Measurements from ENCODE around the gene BSND. TPM values are rescaled to one million over a fixed set of nuclear protein-coding genes. Genes with fewer than 3 reads are reported as not detected.

BSND gene
- total and polyA plus RNA-seq, 2 experiments from 2014 or later, result not detected

- Histone ChIP-seq H3K36me3 (ENCODE audit: low read depth) (no peaks in the 10 kb centered on the region), H3K79me2 (ENCODE audit: insufficient read depth) (no peaks in the 10 kb centered on the region), H2AFZ (no peak overlapping the region), H3K4me3 (no peak overlapping the region), H3K27me3 (replicated peaks; ENCODE audit: insufficient read depth) (peaks cover 24% of the 10 kb centered on the region; the same call in 1 of the 2 replicates), H3F3A (ENCODE audit: insufficient read depth) (peaks cover 6% of the 10 kb centered on the region), H3K4me1 (ENCODE audit: insufficient read depth) (no peaks in the 10 kb centered on the region), H3K27ac (no peak overlapping the region), H4K20me1 (ENCODE audit: insufficient read depth) (no peaks in the 10 kb centered on the region), H3K9ac (no peak overlapping the region), H3K9me2 (ENCODE audit: insufficient read depth) (no peaks in the 10 kb centered on the region), H3K9me3 (ENCODE audit: low read depth) (no peaks in the 10 kb centered on the region), H3K4me2 (ENCODE audit: unreplicated experiment) (no peak overlapping the region)
- in situ Hi-C loops (cut with MboI), result no loop called here
- DNase-seq, result peak; percentile 29
- 84 to 88% methylated on average over 5 of the region's 5 CpGs for WGBS, 2 experiments (ENCODE audit: low coverage in 1 of 2, low lambda C conversion rate in 2 of 2, missing lambda C conversion rate in 2 of 2)
- TF ChIP-seq EZH2 (IDR thresholded peaks at IDR 0.05; ENCODE audit: insufficient read depth, poor library complexity, severe bottlenecking) (no peak), EZH2phosphoT487 (IDR thresholded peaks at IDR 0.05; ENCODE audit: insufficient read depth, low read depth) (no peak)
Observed at GRCh38 chr1:54979327-54979891, 19.3 kb upstream of the BSND start.

GRCh38 chr1:54980046-54980527 lies 18.6 kb upstream of the BSND start:
- Histone ChIP-seq H3K79me2 (ENCODE audit: insufficient read depth) (no peaks in the 10 kb centered on the region), H3K4me3 (peak overlapping the region; percentile 44), H3K36me3 (ENCODE audit: low read depth) (no peaks in the 10 kb centered on the region), H3K9ac (no peak overlapping the region), H3K4me2 (ENCODE audit: unreplicated experiment) (peak overlapping the region; percentile 3), H3F3A (ENCODE audit: insufficient read depth) (no peaks in the 10 kb centered on the region), H3K4me1 (ENCODE audit: insufficient read depth) (no peaks in the 10 kb centered on the region), H2AFZ (0 out of 2 replicates have a peak overlapping the region, but pooled peaks have one; percentile 11), H4K20me1 (ENCODE audit: insufficient read depth) (no peaks in the 10 kb centered on the region), H3K9me2 (ENCODE audit: insufficient read depth) (no peaks in the 10 kb centered on the region), H3K9me3 (ENCODE audit: low read depth) (no peaks in the 10 kb centered on the region), H3K27me3 (replicated peaks; ENCODE audit: insufficient read depth) (peaks cover 24% of the 10 kb centered on the region; the same call in 1 of the 2 replicates), H3K27ac (no peak overlapping the region)
- WGBS, 2 experiments (ENCODE audit: low coverage in 1 of 2, low lambda C conversion rate in 2 of 2, missing lambda C conversion rate in 2 of 2), result 40 to 42% methylated on average over 21 to 25 of the region's 25 CpGs
- in situ Hi-C loops (cut with MboI), result no loop called here
- TF ChIP-seq EZH2 (IDR thresholded peaks at IDR 0.05; ENCODE audit: insufficient read depth, poor library complexity, severe bottlenecking), result no peak
- TF ChIP-seq EZH2phosphoT487 (IDR thresholded peaks at IDR 0.05; ENCODE audit: insufficient read depth, low read depth), result no peak
- no peak for DNase-seq

- Histone ChIP-seq H3K9me2 (ENCODE audit: insufficient read depth) (no peaks in the 10 kb centered on the region), H3K4me2 (ENCODE audit: unreplicated experiment) (peak within 1 kb of the TSS; percentile 3), H3K4me3 (peak within 1 kb of the TSS; percentile 44), H3K27ac (no peak within 1 kb of the TSS), H3K9me3 (ENCODE audit: low read depth) (no peaks in the 10 kb centered on the region), H3K36me3 (ENCODE audit: low read depth) (no peaks in the 10 kb centered on the region), H4K20me1 (ENCODE audit: insufficient read depth) (no peaks in the 10 kb centered on the region), H3K27me3 (replicated peaks; ENCODE audit: insufficient read depth) (peaks cover 24% of the 10 kb centered on the region; the same call in 1 of the 2 replicates), H3K79me2 (ENCODE audit: insufficient read depth) (no peaks in the 10 kb centered on the region), H3K4me1 (ENCODE audit: insufficient read depth) (no peaks in the 10 kb centered on the region), H3K9ac (no peak within 1 kb of the TSS), H3F3A (ENCODE audit: insufficient read depth) (no peaks in the 10 kb centered on the region), H2AFZ (0 out of 2 replicates have a peak within 1 kb of the TSS, but pooled peaks have one; percentile 11)
- DNase-seq, result peak; percentile 24
- 15 to 29% methylated on average over 37 to 59 of the region's 69 CpGs for WGBS, 2 experiments (ENCODE audit: low coverage in 1 of 2, low lambda C conversion rate in 2 of 2, missing lambda C conversion rate in 2 of 2)
- TF ChIP-seq EZH2 (IDR thresholded peaks at IDR 0.05; ENCODE audit: insufficient read depth, poor library complexity, severe bottlenecking) (no peak), EZH2phosphoT487 (IDR thresholded peaks at IDR 0.05; ENCODE audit: insufficient read depth, low read depth) (no peak)
- in situ Hi-C loops (cut with MboI), result no loop called here
Observed at GRCh38 chr1:54980528-54981241, 18.0 kb upstream of the BSND start, which contains the start of gene TMEM61. TMEM61 (plus strand) TSS chr1:54980628; CDS start chr1:54981066, 438 bp downstream.

- WGBS, 2 experiments (ENCODE audit: low coverage in 1 of 2, low lambda C conversion rate in 2 of 2, missing lambda C conversion rate in 2 of 2), result 86 to 95% methylated on average over 8 of the region's 8 CpGs
- H3K27ac ChIP-seq, result no peak overlapping the region
- no peak overlapping the region for H3K4me3 ChIP-seq
- no peak overlapping the region for H2AFZ ChIP-seq
- peaks cover 24% of the 10 kb centered on the region; the same call in 1 of the 2 replicates for H3K27me3 ChIP-seq (replicated peaks; ENCODE audit: insufficient read depth)
- no peak for TF ChIP-seq EZH2phosphoT487 (IDR thresholded peaks at IDR 0.05; ENCODE audit: insufficient read depth, low read depth)
- TF ChIP-seq EZH2 (IDR thresholded peaks at IDR 0.05; ENCODE audit: insufficient read depth, poor library complexity, severe bottlenecking), result no peak
- H3K9me2 ChIP-seq (ENCODE audit: insufficient read depth), result no peaks in the 10 kb centered on the region
- in situ Hi-C loops (cut with MboI), result no loop called here
- H3K79me2 ChIP-seq (ENCODE audit: insufficient read depth), result no peaks in the 10 kb centered on the region
- no peaks in the 10 kb centered on the region for H3K9me3 ChIP-seq (ENCODE audit: low read depth)
- H3K9ac ChIP-seq, result no peak overlapping the region
- no peaks in the 10 kb centered on the region for H3K36me3 ChIP-seq (ENCODE audit: low read depth)
- H3K4me1 ChIP-seq (ENCODE audit: insufficient read depth), result no peaks in the 10 kb centered on the region
- no peak overlapping the region for H3K4me2 ChIP-seq (ENCODE audit: unreplicated experiment)
- no peaks in the 10 kb centered on the region for H3F3A ChIP-seq (ENCODE audit: insufficient read depth)
- no peak for DNase-seq
- H4K20me1 ChIP-seq (ENCODE audit: insufficient read depth), result no peaks in the 10 kb centered on the region
Observed at GRCh38 chr1:54981466-54981865, 17.3 kb upstream of the BSND start.

Measured in GM23248 (cell line).